D721Med (cell line): Measurements from ENCODE around the gene TRAF3IP3.

Experiments used
- DNase-seq: peaks from one replicate; pipeline ENCODE4 v3.0.0; 2011; ENCODE audit warnings: low spot score; ENCODE audit not compliant: insufficient read length
- FAIRE-seq: peaks from 2 replicates; lab custom pipeline; 2011; peaks lifted over from hg19 to GRCh38; lab: Jason Lieb, UNC
- CTCF ChIP-seq: IDR thresholded peaks from 2 replicates; pipeline ENCODE4 v1.5.1; 2012; ENCODE audit warnings: mild to moderate bottlenecking, control low read depth; ENCODE audit not compliant: insufficient read depth; ENCODE audit errors: missing control alignments

Gene TRAF3IP3

GRCh38 chr1:209780268-209780667, 24.4 kb downstream of the TRAF3IP3 start:
- no peak for DNase-seq
- TF ChIP-seq CTCF = no peak
- no peak for FAIRE-seq

GRCh38 chr1:209783386-209783785, 27.5 kb downstream of the TRAF3IP3 start:
- no peak for DNase-seq
- TF ChIP-seq CTCF = no peak
- no peak for FAIRE-seq

GRCh38 chr1:209784265-209785169, 28.7 kb downstream of the TRAF3IP3 start, which contains the start of gene C1orf74:
C1orf74 (minus strand) TSS chr1:209784559; CDS start chr1:209783634, 925 bp downstream.
- FAIRE-seq (no peak), DNase-seq (peak; percentile 63)
- TF ChIP-seq CTCF = no peak

GRCh38 chr1:209785592-209785991, 29.7 kb downstream of the TRAF3IP3 start:
- FAIRE-seq (no peak), DNase-seq (no peak)
- no peak for TF ChIP-seq CTCF

- no peak for TF ChIP-seq CTCF
- DNase-seq (no peak), FAIRE-seq (no peak)
Observed at GRCh38 chr1:209786146-209786545, 30.3 kb downstream of the TRAF3IP3 start.

- FAIRE-seq (no peak), DNase-seq (no peak)
- no peak for TF ChIP-seq CTCF
Observed at GRCh38 chr1:209787551-209787950, 31.7 kb downstream of the TRAF3IP3 start.

- TF ChIP-seq CTCF = no peak
- no peak for FAIRE-seq
Observed at GRCh38 chr1:209789245-209789644, 33.4 kb downstream of the TRAF3IP3 start.

More at GRCh38 chr1:209789245-209789644, 33.4 kb downstream of the TRAF3IP3 start:
- DNase-seq = no peak
